Measurements from ENCODE around the gene KRT76.

KRT76 gene

DNA sequence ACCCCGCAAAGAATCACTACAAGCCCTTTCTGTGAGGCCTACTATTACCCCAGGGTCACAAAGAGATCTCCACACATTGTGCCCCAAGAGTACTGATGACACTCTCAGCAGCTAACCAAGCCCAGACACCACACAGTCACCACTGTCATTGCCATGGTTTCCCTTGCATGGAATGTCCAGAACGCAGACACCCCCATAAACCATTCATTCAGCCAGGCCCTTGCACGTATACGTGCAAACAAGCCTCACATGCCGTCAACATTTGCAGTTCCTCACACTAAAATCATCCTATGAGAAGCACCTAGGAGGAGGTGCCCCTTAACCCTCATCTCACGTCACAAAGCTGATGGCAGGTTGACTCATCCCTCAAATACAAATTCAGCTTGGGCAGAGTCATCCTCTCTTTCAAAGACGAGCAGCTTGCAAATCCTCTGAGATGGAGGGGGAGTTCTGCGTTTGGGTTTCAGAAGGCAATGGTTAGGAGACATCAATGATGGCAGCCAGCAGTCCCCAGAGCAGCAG lies 56.7 kb downstream of the KRT76 start:
- TF ChIP-seq, protein P1, sequence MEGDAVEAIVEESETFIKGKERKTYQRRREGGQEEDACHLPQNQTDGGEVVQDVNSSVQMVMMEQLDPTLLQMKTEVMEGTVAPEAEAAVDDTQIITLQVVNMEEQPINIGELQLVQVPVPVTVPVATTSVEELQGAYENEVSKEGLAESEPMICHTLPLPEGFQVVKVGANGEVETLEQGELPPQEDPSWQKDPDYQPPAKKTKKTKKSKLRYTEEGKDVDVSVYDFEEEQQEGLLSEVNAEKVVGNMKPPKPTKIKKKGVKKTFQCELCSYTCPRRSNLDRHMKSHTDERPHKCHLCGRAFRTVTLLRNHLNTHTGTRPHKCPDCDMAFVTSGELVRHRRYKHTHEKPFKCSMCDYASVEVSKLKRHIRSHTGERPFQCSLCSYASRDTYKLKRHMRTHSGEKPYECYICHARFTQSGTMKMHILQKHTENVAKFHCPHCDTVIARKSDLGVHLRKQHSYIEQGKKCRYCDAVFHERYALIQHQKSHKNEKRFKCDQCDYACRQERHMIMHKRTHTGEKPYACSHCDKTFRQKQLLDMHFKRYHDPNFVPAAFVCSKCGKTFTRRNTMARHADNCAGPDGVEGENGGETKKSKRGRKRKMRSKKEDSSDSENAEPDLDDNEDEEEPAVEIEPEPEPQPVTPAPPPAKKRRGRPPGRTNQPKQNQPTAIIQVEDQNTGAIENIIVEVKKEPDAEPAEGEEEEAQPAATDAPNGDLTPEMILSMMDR (IDR thresholded peaks at IDR 0.05; ENCODE audit: low read depth, low read length), result no peak
- in situ Hi-C loops (cut with HindIII; ENCODE audit: low sequenced_read_pairs), result no loop called here
- no peak for DNase-seq (ENCODE audit: low read depth, low spot score)
- H3K4me3 ChIP-seq (ENCODE audit: low read depth, low read length), result no peak overlapping the region
